SK-N-MC (cell line): ENCODE measurements around the gene PON2.

Experiments used
- DNase-seq: peaks from one replicate; pipeline ENCODE4 v3.0.0-alpha.2; 2011; ENCODE audit warnings: low read depth, low spot score
- H3K27ac ChIP-seq: fragments of 200-600 bp; sonication (generic); 2 replicates; pipeline ENCODE4 v1.5.1; 2016; ENCODE audit warnings: mixed run types
- H3K36me3 ChIP-seq: fragments of 200-600 bp; sonication (generic); 2 replicates; pipeline ENCODE4 v1.6.1; 2017; ENCODE audit warnings: antibody characterized with exemption, low read length, mixed read lengths; ENCODE audit not compliant: insufficient read depth
- H3K4me3 ChIP-seq: fragments of 200-600 bp; sonication (generic); 2 replicates; pipeline ENCODE4 v1.5.1; 2016
- H3K9ac ChIP-seq: fragments of 200-600 bp; sonication (generic); 2 replicates; pipeline ENCODE4 v1.8.0; 2017; ENCODE audit warnings: mixed run types, mixed read lengths; ENCODE audit not compliant: insufficient read length
- H3K9me3 ChIP-seq: fragments of 200-600 bp; sonication (generic); 2 replicates; pipeline ENCODE4 v1.6.1; 2017; ENCODE audit warnings: low read depth, mild to moderate bottlenecking, antibody characterized with exemption, low read length, moderate library complexity, mixed read lengths
- EZH2 ChIP-seq: fragments of 200-600 bp; sonication (generic); IDR thresholded peaks from one replicate; pipeline ENCODE4 v1.6.1; 2017; ENCODE audit warnings: antibody characterized with exemption
- FOXP2 ChIP-seq: optimal IDR thresholded peaks from 2 replicates; pipeline ENCODE3; 2011; ENCODE audit warnings: mild to moderate bottlenecking, moderate library complexity; ENCODE audit not compliant: insufficient read depth; ENCODE audit errors: extremely low read length, control extremely low read depth
- POLR2AphosphoS5 ChIP-seq: IDR thresholded peaks from 2 replicates; pipeline ENCODE4 v1.6.1; 2012; ENCODE audit warnings: mild to moderate bottlenecking, low read depth, low read length, borderline replicate concordance

PON2 gene

GRCh38 chr7:95421847-95422444, 12.9 kb downstream of the PON2 start:
- H3K4me3 ChIP-seq = no peak overlapping the region
- H3K9ac ChIP-seq = no peak overlapping the region
- peaks cover 31% of the 10 kb centered on the region for H3K36me3 ChIP-seq
- H3K27ac ChIP-seq = no peak overlapping the region
- TF ChIP-seq FOXP2 (no peak), EZH2 (no peak), POLR2AphosphoS5 (no peak)
- H3K9me3 ChIP-seq = no peaks in the 10 kb centered on the region
- no peak for DNase-seq

GRCh38 chr7:95421000-95421846, 13.6 kb downstream of the PON2 start:
- Histone ChIP-seq H3K9me3 (no peaks in the 10 kb centered on the region), H3K9ac (no peak overlapping the region), H3K36me3 (peaks cover 35% of the 10 kb centered on the region), H3K27ac (no peak overlapping the region), H3K4me3 (no peak overlapping the region)
- TF ChIP-seq POLR2AphosphoS5 (no peak), FOXP2 (no peak), EZH2 (no peak)
- DNase-seq = no peak

GRCh38 chr7:95412075-95412474, 22.8 kb downstream of the PON2 start:
- H3K9ac ChIP-seq = no peak overlapping the region
- H3K4me3 ChIP-seq = no peak overlapping the region
- DNase-seq = no peak
- no peaks in the 10 kb centered on the region for H3K9me3 ChIP-seq
- TF ChIP-seq EZH2 = no peak
- TF ChIP-seq POLR2AphosphoS5 = no peak
- TF ChIP-seq FOXP2 = no peak
- H3K36me3 ChIP-seq = peaks cover 41% of the 10 kb centered on the region
- no peak overlapping the region for H3K27ac ChIP-seq

GRCh38 chr7:95411666-95412065, 23.2 kb downstream of the PON2 start:
- peaks cover 42% of the 10 kb centered on the region for H3K36me3 ChIP-seq
- H3K27ac ChIP-seq = no peak overlapping the region
- no peak for DNase-seq
- H3K4me3 ChIP-seq = no peak overlapping the region
- no peaks in the 10 kb centered on the region for H3K9me3 ChIP-seq
- no peak overlapping the region for H3K9ac ChIP-seq
- TF ChIP-seq EZH2 (no peak), FOXP2 (no peak), POLR2AphosphoS5 (no peak)

GRCh38 chr7:95411036-95411435, 23.8 kb downstream of the PON2 start:
- Histone ChIP-seq H3K36me3 (peaks cover 42% of the 10 kb centered on the region), H3K4me3 (no peak overlapping the region), H3K27ac (no peak overlapping the region), H3K9me3 (no peaks in the 10 kb centered on the region), H3K9ac (no peak overlapping the region)
- no peak for TF ChIP-seq POLR2AphosphoS5
- no peak for TF ChIP-seq FOXP2
- no peak for TF ChIP-seq EZH2
- DNase-seq = no peak

GRCh38 chr7:95407751-95408150, 27.1 kb downstream of the PON2 start:
- Histone ChIP-seq H3K4me3 (no peak overlapping the region), H3K9me3 (no peaks in the 10 kb centered on the region), H3K9ac (no peak overlapping the region), H3K27ac (no peak overlapping the region), H3K36me3 (peaks cover 53% of the 10 kb centered on the region)
- no peak for TF ChIP-seq EZH2
- DNase-seq = no peak

GRCh38 chr7:95405800-95406199, 29.0 kb downstream of the PON2 start:
- H3K9ac ChIP-seq = no peak overlapping the region
- TF ChIP-seq POLR2AphosphoS5 (no peak), EZH2 (no peak), FOXP2 (no peak)
- no peak for DNase-seq
- peaks cover 39% of the 10 kb centered on the region for H3K36me3 ChIP-seq
- H3K27ac ChIP-seq = no peak overlapping the region
- no peaks in the 10 kb centered on the region for H3K9me3 ChIP-seq
- no peak overlapping the region for H3K4me3 ChIP-seq

GRCh38 chr7:95405208-95405607, 29.6 kb downstream of the PON2 start:
- Histone ChIP-seq H3K9me3 (no peaks in the 10 kb centered on the region), H3K9ac (no peak overlapping the region), H3K27ac (no peak overlapping the region), H3K4me3 (no peak overlapping the region), H3K36me3 (peaks cover 35% of the 10 kb centered on the region)
- TF ChIP-seq FOXP2 = no peak
- no peak for TF ChIP-seq POLR2AphosphoS5
- TF ChIP-seq EZH2 = no peak
- DNase-seq = no peak

GRCh38 chr7:95404316-95404865, 30.4 kb downstream of the PON2 start:
- DNase-seq = no peak
- H3K9ac ChIP-seq = no peak overlapping the region
- no peak overlapping the region for H3K27ac ChIP-seq
- TF ChIP-seq FOXP2 = no peak
- TF ChIP-seq POLR2AphosphoS5 = no peak
- TF ChIP-seq EZH2 = no peak
- no peak overlapping the region for H3K4me3 ChIP-seq
- H3K9me3 ChIP-seq = no peaks in the 10 kb centered on the region
- peaks cover 35% of the 10 kb centered on the region for H3K36me3 ChIP-seq
